Activated naive CD4-positive, alpha-beta T cell treated with anti-CD3 and anti-CD28 coated beads, Interleukin-2, amount 50 U/mL, for 16 hours (primary cell): ENCODE measurements around the gene STUB1.

Source experiments
- DNase-seq: peaks from one replicate; pipeline ENCODE4 v3.0.0-alpha.2; 2020

Gene STUB1

GRCh38 chr16:726438-727290 is 46.5 kb downstream of the STUB1 start, which contains the start of the genes CCDC78 and HAGHL:
TSS of gene CCDC78 (minus strand) at chr16:726443. CDS start at chr16:726367, 76 bp downstream.
TSS of gene HAGHL (plus strand) at chr16:727106. CDS start at chr16:727510, 404 bp downstream.
- peak; percentile 60 for DNase-seq

- DNase-seq = no peak
These were observed 47.2 kb downstream of the STUB1 start for GRCh38 chr16:727291-727977.

DNA sequence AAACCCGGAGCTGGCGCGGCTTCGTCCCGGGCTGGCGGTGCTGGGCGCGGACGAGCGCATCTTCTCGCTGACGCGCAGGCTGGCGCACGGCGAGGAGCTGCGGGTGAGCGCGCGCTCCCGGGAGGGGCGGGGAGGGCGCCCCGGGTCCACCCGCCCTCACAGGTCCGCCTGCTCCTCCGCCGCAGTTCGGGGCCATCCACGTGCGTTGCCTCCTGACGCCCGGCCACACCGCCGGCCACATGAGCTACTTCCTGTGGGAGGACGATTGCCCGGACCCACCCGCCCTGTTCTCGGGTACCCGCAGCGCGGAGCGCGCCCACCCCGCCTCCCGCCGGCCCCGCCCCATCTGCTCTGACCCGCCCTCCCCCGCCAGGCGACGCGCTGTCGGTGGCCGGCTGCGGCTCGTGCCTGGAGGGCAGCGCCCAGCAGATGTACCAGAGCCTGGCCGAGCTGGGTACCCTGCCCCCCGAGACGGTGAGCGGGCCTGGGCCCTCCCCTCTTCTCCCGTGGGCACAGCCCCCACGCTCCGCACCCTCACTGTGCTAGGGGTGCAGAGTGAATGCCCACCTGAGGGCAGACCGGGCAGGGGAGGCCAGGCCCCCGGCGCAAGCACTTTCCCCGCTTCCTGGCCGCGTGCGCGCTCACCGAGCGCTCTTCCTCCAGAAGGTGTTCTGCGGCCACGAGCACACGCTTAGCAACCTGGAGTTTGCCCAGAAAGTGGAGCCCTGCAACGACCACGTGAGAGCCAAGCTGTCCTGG is 48.1 kb downstream of the STUB1 start:
- DNase-seq = peak; percentile 56

DNA sequence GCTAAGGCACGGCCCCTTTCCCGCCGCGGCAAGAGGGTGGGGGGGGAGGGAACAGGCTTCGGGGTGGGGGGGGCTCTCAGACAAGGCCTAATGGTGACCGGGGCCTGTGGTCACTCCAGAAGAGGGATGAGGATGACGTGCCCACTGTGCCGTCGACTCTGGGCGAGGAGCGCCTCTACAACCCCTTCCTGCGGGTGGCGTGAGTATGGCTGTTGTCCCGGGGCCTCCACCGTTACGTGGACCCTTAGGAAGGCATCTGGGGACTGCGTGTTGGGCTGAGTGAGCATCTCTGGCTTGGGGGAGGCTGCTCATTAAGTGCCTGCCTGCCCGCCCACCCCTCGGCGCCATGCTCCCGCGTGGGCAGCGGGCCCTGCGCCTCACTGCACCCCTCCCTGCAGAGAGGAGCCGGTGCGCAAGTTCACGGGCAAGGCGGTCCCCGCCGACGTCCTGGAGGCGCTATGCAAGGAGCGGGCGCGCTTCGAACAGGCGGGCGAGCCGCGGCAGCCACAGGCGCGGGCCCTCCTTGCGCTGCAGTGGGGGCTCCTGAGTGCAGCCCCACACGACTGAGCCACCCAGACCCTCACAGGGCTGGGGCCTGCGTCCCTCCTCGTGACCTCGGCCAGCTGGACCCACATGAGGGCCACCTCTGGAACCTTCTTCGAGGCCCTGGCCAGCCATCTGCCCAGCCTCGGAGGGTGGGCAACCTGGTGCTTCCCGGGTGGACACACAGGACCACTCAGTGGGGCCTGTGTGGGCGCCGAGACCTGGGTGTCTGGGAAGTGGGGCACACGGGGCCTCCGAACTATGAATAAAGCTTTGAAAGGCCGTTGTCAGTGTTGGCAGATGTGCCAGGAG is 48.9 kb downstream of the STUB1 start:
- no peak for DNase-seq

DNA sequence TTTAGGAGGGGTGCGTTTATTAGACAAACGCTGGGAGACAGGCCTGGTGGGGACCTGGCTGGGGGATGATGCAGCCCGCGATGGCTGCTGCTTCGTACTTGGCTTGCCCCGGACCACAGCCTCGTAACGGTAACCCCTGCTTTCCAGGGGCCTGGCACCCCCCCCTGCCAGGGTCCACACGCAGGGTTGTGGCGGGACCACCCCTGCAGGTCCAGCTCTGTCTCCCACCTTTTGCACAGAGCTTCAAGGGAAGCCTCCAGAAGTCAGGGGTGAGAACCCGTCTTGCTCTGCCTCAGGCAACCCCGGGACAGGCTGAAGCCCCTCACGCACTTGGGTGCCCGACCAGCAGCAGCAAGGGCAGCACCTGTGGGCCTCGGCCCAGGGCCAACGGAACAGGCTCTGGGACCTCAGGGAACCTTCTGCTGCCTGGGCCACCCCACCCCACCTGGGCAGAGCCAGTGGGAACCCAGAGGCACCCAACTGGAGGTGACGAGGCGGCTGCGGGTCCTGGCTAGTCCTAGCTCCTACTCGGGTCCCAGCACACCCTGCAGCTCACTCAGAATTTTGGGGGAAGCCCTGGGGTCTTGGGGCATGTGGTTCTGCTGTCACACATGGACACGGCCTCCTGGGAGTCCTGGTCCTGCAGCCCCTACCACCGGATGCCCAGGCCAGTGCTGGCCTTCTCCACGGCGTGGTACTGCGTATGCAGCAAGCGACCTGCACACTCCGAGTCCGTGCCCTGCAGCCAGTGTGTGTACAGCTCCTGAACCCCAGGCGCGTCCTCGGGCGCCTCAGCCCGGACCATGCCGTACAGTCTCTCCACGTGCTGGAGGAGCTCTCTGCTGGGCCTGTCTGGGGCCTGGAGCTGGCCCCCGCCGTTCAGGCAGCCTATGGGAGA is 49.8 kb downstream of the STUB1 start:
- no peak for DNase-seq

DNA sequence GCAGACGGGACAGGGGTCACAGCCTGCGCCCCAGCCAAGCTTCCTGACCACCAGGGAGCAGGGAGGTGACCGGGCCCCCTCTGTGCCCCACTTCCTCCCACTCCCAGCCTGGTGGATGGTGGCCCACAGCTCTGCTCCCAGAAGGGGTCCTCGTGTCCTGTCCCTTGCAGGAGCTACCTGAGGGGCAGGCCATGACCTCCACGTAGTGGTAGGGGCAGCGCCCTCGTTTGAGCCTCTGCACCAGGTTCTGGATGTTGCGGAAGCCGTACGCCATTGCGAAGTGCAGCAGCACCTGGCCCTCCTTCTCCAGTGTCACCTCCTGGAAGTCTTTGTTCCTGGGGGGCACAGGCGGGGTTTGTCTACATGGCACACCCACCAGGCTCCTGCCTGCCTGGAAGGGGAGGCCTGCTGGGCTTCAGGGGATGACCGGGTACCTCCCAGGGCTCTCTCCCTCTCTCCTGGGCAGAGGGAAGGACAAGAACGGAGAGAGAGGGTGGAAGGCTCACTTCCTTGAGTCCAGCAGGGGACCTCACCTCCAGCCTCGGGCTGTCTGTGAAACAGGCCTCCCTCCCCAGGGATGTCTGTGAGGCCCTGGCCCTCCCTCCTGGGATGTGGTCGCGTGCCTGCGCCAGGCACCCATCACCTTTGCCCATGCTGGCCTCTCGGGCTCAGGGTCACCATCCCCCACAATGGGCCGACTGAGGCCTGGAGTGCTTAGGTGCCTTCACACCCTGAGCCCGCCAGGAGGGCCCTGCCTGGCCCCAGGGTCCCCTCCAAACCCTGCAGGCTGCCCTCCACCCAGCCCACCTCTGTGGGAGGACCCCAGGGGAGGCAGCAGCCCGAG is 50.7 kb downstream of the STUB1 start:
- no peak for DNase-seq

- no peak for DNase-seq
These were observed 52.1 kb downstream of the STUB1 start for GRCh38 chr16:732332-732731.
